Measurements from ENCODE around the gene NUMA1.

DNA sequence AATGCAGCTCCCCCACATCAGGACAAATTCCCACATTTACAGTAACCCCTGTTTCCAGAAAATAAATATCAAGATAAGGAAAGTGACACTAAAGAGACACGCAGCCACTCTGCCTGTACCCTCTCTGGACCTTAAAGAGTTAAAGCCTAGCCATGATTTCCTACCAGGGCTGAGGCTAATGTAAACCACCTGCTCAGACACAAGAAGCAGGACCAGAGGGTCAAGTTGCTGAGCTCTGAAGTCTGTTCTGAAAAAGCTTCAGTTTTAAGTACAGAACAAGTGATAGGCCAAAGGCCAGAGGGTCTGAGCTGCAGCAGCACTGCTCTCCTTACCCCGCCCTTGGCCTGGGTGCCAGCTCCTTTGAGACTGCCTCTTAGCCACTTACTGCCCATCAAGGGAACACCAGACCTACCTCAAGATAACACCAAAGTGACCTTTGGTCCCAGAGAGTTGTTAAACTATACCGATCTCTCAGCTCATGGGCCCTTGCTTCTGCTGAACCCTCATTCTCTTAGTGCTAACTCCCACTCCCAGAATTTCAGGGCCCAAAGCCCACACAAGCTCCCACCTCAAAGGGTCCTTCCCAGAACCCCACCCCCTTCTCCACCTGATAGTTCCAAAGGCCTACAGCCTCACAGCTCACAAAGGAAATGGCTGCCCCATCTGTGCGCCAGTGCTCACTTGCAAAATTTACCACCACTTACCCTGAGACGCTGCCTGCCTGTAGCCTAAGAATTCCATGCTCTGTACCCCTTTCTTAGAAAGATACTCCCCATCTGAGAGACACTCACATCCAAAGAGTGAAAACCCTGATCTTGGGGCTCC lies 41.1 kb downstream of the NUMA1 start:
- TF ChIP-seq POLR2AphosphoS5 (IDR thresholded peaks at IDR 0.05; ENCODE audit: low read depth, low read length) (peak; percentile 42; the same call in 1 of the 2 replicates), TAF1 (IDR thresholded peaks at IDR 0.05; ENCODE audit: borderline replicate concordance, insufficient read depth, low read length) (peak; percentile 13; the same call in 1 of the 2 replicates), SIN3A (IDR thresholded peaks at IDR 0.05; ENCODE audit: borderline replicate concordance, insufficient read depth, low read length) (peak; percentile 38; the same call in 1 of the 2 replicates)
- TF ChIP-seq, protein P1, sequence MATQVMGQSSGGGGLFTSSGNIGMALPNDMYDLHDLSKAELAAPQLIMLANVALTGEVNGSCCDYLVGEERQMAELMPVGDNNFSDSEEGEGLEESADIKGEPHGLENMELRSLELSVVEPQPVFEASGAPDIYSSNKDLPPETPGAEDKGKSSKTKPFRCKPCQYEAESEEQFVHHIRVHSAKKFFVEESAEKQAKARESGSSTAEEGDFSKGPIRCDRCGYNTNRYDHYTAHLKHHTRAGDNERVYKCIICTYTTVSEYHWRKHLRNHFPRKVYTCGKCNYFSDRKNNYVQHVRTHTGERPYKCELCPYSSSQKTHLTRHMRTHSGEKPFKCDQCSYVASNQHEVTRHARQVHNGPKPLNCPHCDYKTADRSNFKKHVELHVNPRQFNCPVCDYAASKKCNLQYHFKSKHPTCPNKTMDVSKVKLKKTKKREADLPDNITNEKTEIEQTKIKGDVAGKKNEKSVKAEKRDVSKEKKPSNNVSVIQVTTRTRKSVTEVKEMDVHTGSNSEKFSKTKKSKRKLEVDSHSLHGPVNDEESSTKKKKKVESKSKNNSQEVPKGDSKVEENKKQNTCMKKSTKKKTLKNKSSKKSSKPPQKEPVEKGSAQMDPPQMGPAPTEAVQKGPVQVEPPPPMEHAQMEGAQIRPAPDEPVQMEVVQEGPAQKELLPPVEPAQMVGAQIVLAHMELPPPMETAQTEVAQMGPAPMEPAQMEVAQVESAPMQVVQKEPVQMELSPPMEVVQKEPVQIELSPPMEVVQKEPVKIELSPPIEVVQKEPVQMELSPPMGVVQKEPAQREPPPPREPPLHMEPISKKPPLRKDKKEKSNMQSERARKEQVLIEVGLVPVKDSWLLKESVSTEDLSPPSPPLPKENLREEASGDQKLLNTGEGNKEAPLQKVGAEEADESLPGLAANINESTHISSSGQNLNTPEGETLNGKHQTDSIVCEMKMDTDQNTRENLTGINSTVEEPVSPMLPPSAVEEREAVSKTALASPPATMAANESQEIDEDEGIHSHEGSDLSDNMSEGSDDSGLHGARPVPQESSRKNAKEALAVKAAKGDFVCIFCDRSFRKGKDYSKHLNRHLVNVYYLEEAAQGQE (IDR thresholded peaks at IDR 0.05; ENCODE audit: insufficient read depth in 1 of 2, low read depth in 2 of 2, low read length in 2 of 2) = no peak
